Stimulated activated CD4-positive, alpha-beta T cell treated with anti-CD3 and anti-CD28 coated beads, Interleukin-15, amount 100 ng/mL, for 24 hours (primary cell): Measurements from ENCODE around the gene ERFE.

Experiments
- DNase-seq: peaks from one replicate; pipeline ENCODE4 v3.0.0-alpha.2; 2020

The ERFE gene

GRCh38 chr2:238140040-238140439, 18.7 kb upstream of the ERFE start:
- DNase-seq, result no peak

- no peak for DNase-seq
Measured at GRCh38 chr2:238140721-238141540, 17.8 kb upstream of the ERFE start.

GRCh38 chr2:238141541-238142318, 17.0 kb upstream of the ERFE start:
- DNase-seq, result no peak

GRCh38 chr2:238142382-238143205, 16.2 kb upstream of the ERFE start:
- DNase-seq, result no peak

- DNase-seq, result peak; percentile 25
Measured at GRCh38 chr2:238143239-238143951, 15.4 kb upstream of the ERFE start.

GRCh38 chr2:238144262-238144661, 14.5 kb upstream of the ERFE start:
- DNase-seq, result no peak

GRCh38 chr2:238145046-238145445, 13.7 kb upstream of the ERFE start:
- no peak for DNase-seq

GRCh38 chr2:238145851-238146250, 12.9 kb upstream of the ERFE start:
- DNase-seq, result no peak

- DNase-seq, result no peak
Measured at GRCh38 chr2:238146884-238147544, 11.8 kb upstream of the ERFE start.

- DNase-seq, result no peak
Measured at GRCh38 chr2:238148981-238149380, 9.8 kb upstream of the ERFE start.

GRCh38 chr2:238149841-238150572, 8.8 kb upstream of the ERFE start:
- no peak for DNase-seq

- DNase-seq, result no peak
Measured at GRCh38 chr2:238150686-238151085, 8.1 kb upstream of the ERFE start.

- DNase-seq, result no peak
Measured at GRCh38 chr2:238151205-238151604, 7.6 kb upstream of the ERFE start.

- DNase-seq, result no peak
Measured at GRCh38 chr2:238151628-238152235, 7.0 kb upstream of the ERFE start.

- DNase-seq, result no peak
Measured at GRCh38 chr2:238152771-238153688, 5.7 kb upstream of the ERFE start.

GRCh38 chr2:238154570-238154969, 4.2 kb upstream of the ERFE start:
- DNase-seq, result no peak

GRCh38 chr2:238155051-238155760, 3.6 kb upstream of the ERFE start:
- no peak for DNase-seq

GRCh38 chr2:238155761-238156694, 2.7 kb upstream of the ERFE start:
- DNase-seq, result no peak
